Osteoblast (primary cell): Measurements from ENCODE around the gene USP21. TPM values are rescaled to one million over a fixed set of nuclear protein-coding genes. Genes with fewer than 3 reads are reported as not detected.

ENCODE experiments used
- DNase-seq: peaks from one replicate; pipeline ENCODE4 v3.0.0; 2011; ENCODE audit warnings: low spot score, mixed read lengths; ENCODE audit not compliant: insufficient read length; ENCODE audit errors: missing footprints
- H2AFZ ChIP-seq: 2 replicates; pipeline ENCODE4 v1.6.0; 2011; ENCODE audit warnings: mild to moderate bottlenecking, low read length
- H3K27ac ChIP-seq: 2 replicates; pipeline ENCODE4 v1.5.1; 2011; ENCODE audit warnings: mild to moderate bottlenecking, low read depth, low read length, moderate library complexity
- H3K27me3 ChIP-seq: 2 replicates; pipeline ENCODE4 v1.6.0; 2012; ENCODE audit warnings: mild to moderate bottlenecking, control low read depth, inconsistent platforms, low read length, moderate library complexity; ENCODE audit not compliant: insufficient read depth
- H3K36me3 ChIP-seq: 2 replicates; pipeline ENCODE4 v1.5.1; 2011; ENCODE audit warnings: mild to moderate bottlenecking, low read length, control low read depth, moderate library complexity; ENCODE audit not compliant: insufficient read depth
- H3K4me1 ChIP-seq: 2 replicates; pipeline ENCODE4 v1.5.1; 2011; ENCODE audit warnings: mild to moderate bottlenecking, low read length, control low read depth, moderate library complexity; ENCODE audit not compliant: insufficient read depth
- H3K4me2 ChIP-seq: 2 replicates; pipeline ENCODE4 v1.6.0; 2011; ENCODE audit warnings: mild to moderate bottlenecking, low read length; ENCODE audit not compliant: insufficient read depth
- H3K4me3 ChIP-seq: fragments of 200-600 bp; sonication (generic); 3 replicates; pipeline ENCODE4 v1.5.1; 2012; ENCODE audit warnings: mild to moderate bottlenecking, low read length, inconsistent platforms; ENCODE audit not compliant: insufficient read depth
- H3K79me2 ChIP-seq: 2 replicates; pipeline ENCODE4 v1.6.0; 2012; ENCODE audit warnings: mild to moderate bottlenecking, low read length, control low read depth, inconsistent platforms; ENCODE audit not compliant: insufficient read depth
- H3K9me3 ChIP-seq: 2 replicates; pipeline ENCODE4 v1.5.1; 2011; ENCODE audit warnings: low read depth, low read length, control low read depth
- H4K20me1 ChIP-seq: 2 replicates; pipeline ENCODE4 v1.6.0; 2012; ENCODE audit warnings: mild to moderate bottlenecking, low read length, control low read depth; ENCODE audit not compliant: insufficient read depth
- CTCF ChIP-seq: IDR thresholded peaks from 2 replicates; pipeline ENCODE4 v1.5.1; 2011; ENCODE audit warnings: mild to moderate bottlenecking, low read depth, low read length, moderate library complexity; ENCODE audit errors: extremely low read depth
- total RNA-seq: library from RNA; depleted of rRNA; stranded (reverse); fragments of >200 nt; gene quantifications from 2 replicates; pipeline ENCODE4 v1.2.3, GENCODE V29; 2012

Gene USP21
- total RNA-seq, 1 donor: 8.0 TPM

GRCh38 chr1:161197560-161198193, 38.4 kb downstream of the USP21 start:
- H2AFZ ChIP-seq: peak overlapping the region; percentile 88
- peaks cover 51% of the 10 kb centered on the region for H3K4me1 ChIP-seq
- no peaks in the 10 kb centered on the region for H3K9me3 ChIP-seq
- H3K79me2 ChIP-seq: peaks cover 17% of the 10 kb centered on the region
- H3K4me3 ChIP-seq: peak overlapping the region; percentile 66
- H3K36me3 ChIP-seq: no peaks in the 10 kb centered on the region
- no peak for TF ChIP-seq CTCF
- no peaks in the 10 kb centered on the region for H3K27me3 ChIP-seq
- peak overlapping the region; percentile 72 for H3K4me2 ChIP-seq
- no peaks in the 10 kb centered on the region for H4K20me1 ChIP-seq
- H3K27ac ChIP-seq: peak overlapping the region; percentile 91
- DNase-seq: no peak

GRCh38 chr1:161198194-161198896, 39.0 kb downstream of the USP21 start:
- H3K4me1 ChIP-seq: peaks cover 56% of the 10 kb centered on the region
- peak; percentile 76 for DNase-seq
- peak overlapping the region; percentile 72 for H3K4me2 ChIP-seq
- H4K20me1 ChIP-seq: no peaks in the 10 kb centered on the region
- H3K79me2 ChIP-seq: peaks cover 23% of the 10 kb centered on the region
- no peaks in the 10 kb centered on the region for H3K36me3 ChIP-seq
- peak overlapping the region; percentile 91 for H3K27ac ChIP-seq
- peak overlapping the region; percentile 88 for H2AFZ ChIP-seq
- no peaks in the 10 kb centered on the region for H3K9me3 ChIP-seq
- peak overlapping the region; percentile 66 for H3K4me3 ChIP-seq
- no peak for TF ChIP-seq CTCF
- no peaks in the 10 kb centered on the region for H3K27me3 ChIP-seq

- Histone ChIP-seq H3K4me1 (peaks cover 58% of the 10 kb centered on the region), H4K20me1 (no peaks in the 10 kb centered on the region), H3K27me3 (no peaks in the 10 kb centered on the region), H2AFZ (peak within 1 kb of the TSS; percentile 88), H3K4me3 (peak within 1 kb of the TSS; percentile 66), H3K27ac (peak within 1 kb of the TSS; percentile 91), H3K36me3 (peaks cover 3% of the 10 kb centered on the region), H3K4me2 (peak within 1 kb of the TSS; percentile 72), H3K9me3 (no peaks in the 10 kb centered on the region), H3K79me2 (peaks cover 29% of the 10 kb centered on the region)
- no peak for TF ChIP-seq CTCF
- peak; percentile 97 for DNase-seq
These were observed 39.7 kb downstream of the USP21 start, which contains the start of gene ADAMTS4 for GRCh38 chr1:161198897-161199431. ADAMTS4 (minus strand) TSS chr1:161199054; CDS start chr1:161198627, 427 bp downstream.
